HepG2 (cell line): ENCODE results near the gene RGL3. TPM values are rescaled to one million over a fixed set of nuclear protein-coding genes. Genes with fewer than 3 reads are reported as not detected.

Experiments used
- CBFB ChIP-seq: sonication (generic); formaldehyde crosslinking; IDR thresholded peaks from 2 replicates; pipeline ENCODE4 v1.4.0; 2020; ENCODE audit warnings: missing genetic modification reagents
- GATA4 ChIP-seq: sonication (generic); IDR thresholded peaks from 2 replicates; pipeline ENCODE4 v1.6.1; 2016; ENCODE audit warnings: antibody characterized with exemption, low read depth, borderline replicate concordance
- GZF1 ChIP-seq: sonication (generic); formaldehyde crosslinking; IDR thresholded peaks from 2 replicates; pipeline ENCODE4 v1.5.1; 2020; ENCODE audit warnings: mild to moderate bottlenecking, missing genetic modification reagents
- SOX6 ChIP-seq, 2 experiments: fragments of 450-650 bp in 1 of 2; sonication (generic) in 1 of 2; formaldehyde crosslinking in 1 of 2; IDR thresholded peaks; 2 replicates each; pipeline versions ENCODE4 v1.4.0 to v1.6.1; 2017 to 2020; ENCODE audit warnings: antibody characterized with exemption in 1 of 2, mild to moderate bottlenecking in 1 of 2, missing genetic modification reagents in 1 of 2
- SRSF9 ChIP-seq: fragments of 200-400 bp; formaldehyde crosslinking; IDR thresholded peaks from 2 replicates; pipeline ENCODE4 v1.6.1; 2018; ENCODE audit warnings: borderline replicate concordance, mild to moderate bottlenecking, low read depth, low read length; ENCODE audit not compliant: insufficient read depth, poor library complexity, severe bottlenecking
- TBX3 ChIP-seq: fragments of 450-650 bp; IDR thresholded peaks from 2 replicates; pipeline ENCODE4 v1.6.1; 2017; ENCODE audit warnings: antibody characterized with exemption, mild to moderate bottlenecking, inconsistent platforms, borderline replicate concordance
- TCF12 ChIP-seq, 2 experiments: fragments of 450-650 bp in 1 of 2; sonication (generic) in 1 of 2; formaldehyde crosslinking in 1 of 2; IDR thresholded peaks; 2 replicates each; pipeline versions ENCODE4 v1.6.1 to v1.8.0; 2017 to 2022; ENCODE audit warnings: antibody characterized with exemption in 1 of 2, mild to moderate bottlenecking in 1 of 2, missing genetic modification reagents in 1 of 2, moderate library complexity in 1 of 2
- THAP11 ChIP-seq: IDR thresholded peaks from 2 replicates; pipeline ENCODE4 v1.6.1; 2016; ENCODE audit warnings: missing biosample characterization, missing genetic modification reagents
- TIGD3 ChIP-seq: sonication (generic); formaldehyde crosslinking; IDR thresholded peaks from 2 replicates; pipeline ENCODE4 v1.5.1; 2020; ENCODE audit warnings: mild to moderate bottlenecking, missing genetic modification reagents, borderline replicate concordance
- YEATS4 ChIP-seq: sonication (generic); formaldehyde crosslinking; IDR thresholded peaks from 2 replicates; pipeline ENCODE4 v1.4.0; 2020; ENCODE audit warnings: missing genetic modification reagents, borderline replicate concordance
- ZFP36L2 ChIP-seq: sonication (generic); formaldehyde crosslinking; IDR thresholded peaks from 2 replicates; pipeline ENCODE4 v1.4.0; 2020; ENCODE audit warnings: missing genetic modification reagents
- ZNF12 ChIP-seq: sonication (generic); formaldehyde crosslinking; IDR thresholded peaks from 2 replicates; pipeline ENCODE4 v1.5.0; 2020; ENCODE audit warnings: missing genetic modification reagents
- ZNF256 ChIP-seq: sonication (generic); formaldehyde crosslinking; conservative IDR thresholded peaks from 2 replicates; pipeline ENCODE4 v1.4.0; 2020; ENCODE audit warnings: missing genetic modification reagents
- ZNF275 ChIP-seq: sonication (generic); formaldehyde crosslinking; IDR thresholded peaks from 2 replicates; pipeline ENCODE4 v1.8.0; 2022; ENCODE audit warnings: missing genetic modification reagents, mild to moderate bottlenecking, inconsistent platforms, borderline replicate concordance
- ZNF30 ChIP-seq: sonication (generic); formaldehyde crosslinking; IDR thresholded peaks from 2 replicates; pipeline ENCODE4 v1.5.0; 2020; ENCODE audit warnings: mild to moderate bottlenecking, missing genetic modification reagents
- ZNF501 ChIP-seq: sonication (generic); formaldehyde crosslinking; IDR thresholded peaks from 2 replicates; pipeline ENCODE4 v1.5.1; 2020; ENCODE audit warnings: mild to moderate bottlenecking, moderate library complexity, missing genetic modification reagents
- ZNF609 ChIP-seq: sonication (generic); formaldehyde crosslinking; IDR thresholded peaks from 2 replicates; pipeline ENCODE4 v1.4.0; 2020; ENCODE audit warnings: mild to moderate bottlenecking, missing genetic modification reagents, borderline replicate concordance
- ZNF615 ChIP-seq: sonication (generic); formaldehyde crosslinking; IDR thresholded peaks from 2 replicates; pipeline ENCODE4 v1.5.0; 2020; ENCODE audit warnings: mild to moderate bottlenecking, missing genetic modification reagents, borderline replicate concordance
- ZNF672 ChIP-seq: sonication (generic); formaldehyde crosslinking; IDR thresholded peaks from 2 replicates; pipeline ENCODE4 v1.8.1; 2022; ENCODE audit warnings: missing genetic modification reagents
- polyA plus RNA-seq, 8 experiments: library from polyadenylated mRNA; depleted of rRNA in 3 of 8; stranded (reverse) in 7 of 8; unstranded in 1 of 8; fragments of >200 nt; fragmentation: Illumina TruSeq in 4 of 8; extraction: Trizol in 4 of 8; gene quantifications; 2 replicates each; pipeline versions ENCODE4 v1.2.1 to v1.2.3, GENCODE V29; 2011 to 2016; ENCODE audit warnings: low read depth in 4 of 8, missing spikeins in 1 of 8, mixed read lengths in 1 of 8; ENCODE audit not compliant: insufficient read depth in 1 of 8
- total RNA-seq, 5 experiments: library from RNA; depleted of rRNA; stranded (reverse); fragments of >200 nt; fragmentation: Illumina TruSeq; extraction: Trizol; gene quantifications; 2 replicates each; pipeline ENCODE4 v1.2.3, GENCODE V29; 2016; ENCODE audit warnings: low read depth in 1 of 5

RGL3 gene
- total and polyA plus RNA-seq, 2 of the 13 experiments (the other 11 are each of a cell fraction or from before 2014, with no cell fraction given): 4.2 to 7.6 TPM

GRCh38 chr19:11346104-11346940 is 72.8 kb downstream of the RGL3 start, which contains the start of the genes CCDC159 and TMEM205 (continued):
- TF ChIP-seq ZNF609 (CRISPR knock-in tag): no peak
- TF ChIP-seq ZNF672: no peak
- no peak for TF ChIP-seq ZNF615 (CRISPR knock-in tag)
- TF ChIP-seq GZF1 (CRISPR knock-in tag): no peak
- no peak for TF ChIP-seq ZFP36L2
- TF ChIP-seq CBFB (CRISPR knock-in tag): no peak
- no peak for TF ChIP-seq SRSF9
- no peak for TF ChIP-seq GATA4
- no peak for TF ChIP-seq SOX6 (IDR thresholded peaks at IDR 0.05)
- TF ChIP-seq SOX6 (CRISPR knock-in tag; IDR thresholded peaks at IDR 0.05): no peak; the same call in 1 of the 2 replicates
- no peak for TF ChIP-seq YEATS4 (CRISPR knock-in tag)
- TF ChIP-seq TBX3: no peak
- no peak for TF ChIP-seq ZNF30 (CRISPR knock-in tag)
- TF ChIP-seq THAP11 (CRISPR knock-in tag): peak; percentile 81
- no peak; the same call in 1 of the 2 replicates for TF ChIP-seq ZNF501
- no peak for TF ChIP-seq ZNF12 (CRISPR knock-in tag)
- no peak for TF ChIP-seq ZNF275 (CRISPR knock-in tag)
- no peak for TF ChIP-seq ZNF256 (CRISPR knock-in tag)
- TF ChIP-seq TCF12 (IDR thresholded peaks at IDR 0.05): no peak
- TF ChIP-seq TCF12 (CRISPR knock-in tag; IDR thresholded peaks at IDR 0.05): no peak
- no peak for TF ChIP-seq TIGD3 (CRISPR knock-in tag)
